Tibial nerve (tissue), 4 donors: Measurements from ENCODE around the gene HMX2. TPM values are rescaled to one million over a fixed set of nuclear protein-coding genes. Genes with fewer than 3 reads are reported as not detected.

Experiments
- DNase-seq, 2 donors: peaks; one replicate each; pipeline ENCODE4 v3.0.0-alpha.2; 2019; ENCODE audit warnings: low spot score in 2 of 2
- H3K27ac ChIP-seq, 4 donors: fragments of 200-600 bp; sonication (generic) in 3 of 4; one replicate each; pipeline ENCODE4 v1.5.1; 2017 to 2019; ENCODE audit warnings: mild to moderate bottlenecking in 1 of 4
- H3K27me3 ChIP-seq, 2 donors: fragments of 200-600 bp; sonication (generic) in 1 of 2; one replicate each; pipeline versions ENCODE4 v1.5.1 to v1.6.0; 2017 to 2019
- H3K36me3 ChIP-seq, 3 donors: fragments of 200-600 bp; sonication (generic); one replicate each; pipeline ENCODE4 v1.5.1; 2018 to 2019
- H3K4me1 ChIP-seq, 4 donors: fragments of 200-600 bp; sonication (generic) in 3 of 4; one replicate each; pipeline ENCODE4 v1.5.1; 2017 to 2019
- H3K4me3 ChIP-seq, 4 donors: fragments of 200-600 bp; sonication (generic) in 3 of 4; one replicate each; pipeline ENCODE4 v1.5.1; 2017 to 2019; ENCODE audit warnings: mild to moderate bottlenecking in 1 of 4, moderate library complexity in 1 of 4
- H3K9me3 ChIP-seq, 4 donors: fragments of 200-600 bp; sonication (generic) in 3 of 4; one replicate each; pipeline ENCODE4 v1.5.1; 2017 to 2019
- CTCF ChIP-seq, 5 experiments: fragments of 200-600 bp in 3 of 5; fragments of 450-650 bp in 2 of 5; sonication (generic) in 3 of 5; IDR thresholded peaks; one replicate each; pipeline ENCODE4 v1.5.1; 2016 to 2019; ENCODE audit warnings: antibody characterized with exemption in 5 of 5, mild to moderate bottlenecking in 3 of 5, moderate library complexity in 2 of 5
- EP300 ChIP-seq, 2 donors: sonication (generic); formaldehyde crosslinking; IDR thresholded peaks; one replicate each; pipeline ENCODE4 v1.6.1; 2017; ENCODE audit warnings: antibody characterized with exemption in 2 of 2, mild to moderate bottlenecking in 1 of 2
- POLR2A ChIP-seq, 2 donors: fragments of 450-650 bp; IDR thresholded peaks; one replicate each; pipeline ENCODE4 v1.6.1; 2017; ENCODE audit warnings: antibody characterized with exemption in 2 of 2, mild to moderate bottlenecking in 2 of 2, moderate library complexity in 2 of 2
- WGBS, 2 donors: methylation state at CpG; one replicate each; pipeline ENCODE4 v1.1.5; 2018; 5-methylcytosine and 5-hydroxymethylcytosine counted together
- total RNA-seq, 4 donors: library from RNA; depleted of rRNA; stranded (reverse); fragments of >200 nt; gene quantifications; one replicate each; pipeline ENCODE4 v1.1.0, GENCODE V29; 2016

Gene HMX2
- total RNA-seq, 4 donors from 2014 or later, result not detected

GRCh38 chr10:123148414-123149161 lies 652 bp downstream of the HMX2 start:
- WGBS, 2 donors, result 1 to 3% methylated on average over 20 to 41 of the region's 55 CpGs
- H3K9me3 ChIP-seq, result no peaks in the 10 kb centered on the region
- peaks cover 0 to 79% (median 36%) of the 10 kb centered on the region in 4 donors for H3K4me1 ChIP-seq
- no peaks in the 10 kb centered on the region for H3K36me3 ChIP-seq
- no peak overlapping the region for H3K27ac ChIP-seq
- peaks cover 0 to 100% of the 10 kb centered on the region in 2 donors for H3K27me3 ChIP-seq
- no peak for TF ChIP-seq CTCF (IDR thresholded peaks at IDR 0.05)
- no peak for TF ChIP-seq POLR2A (IDR thresholded peaks at IDR 0.05)
- no peak for TF ChIP-seq EP300 (IDR thresholded peaks at IDR 0.05)
- DNase-seq, result no peak
- no peak overlapping the region for H3K4me3 ChIP-seq

- Histone ChIP-seq H3K9me3 (no peaks in the 10 kb centered on the region), H3K27me3 (peaks cover 0 to 94% of the 10 kb centered on the region in 2 donors), H3K4me3 (peak overlapping the region in 2 of 4 donors; percentile 10 to 44), H3K4me1 (peaks cover 0 to 77% (median 36%) of the 10 kb centered on the region in 4 donors), H3K27ac (no peak overlapping the region), H3K36me3 (no peaks in the 10 kb centered on the region)
- TF ChIP-seq CTCF (IDR thresholded peaks at IDR 0.05), result no peak
- no peak for DNase-seq
- 2 to 3% methylated on average over 10 to 12 of the region's 12 CpGs for WGBS, 2 donors
Measured at GRCh38 chr10:123149162-123149567, 1.2 kb downstream of the HMX2 start.

GRCh38 chr10:123149568-123150270 lies 1.8 kb downstream of the HMX2 start:
- Histone ChIP-seq H3K27me3 (peaks cover 0 to 89% of the 10 kb centered on the region in 2 donors), H3K4me1 (peaks cover 0 to 71% (median 36%) of the 10 kb centered on the region in 4 donors), H3K9me3 (no peaks in the 10 kb centered on the region), H3K36me3 (no peaks in the 10 kb centered on the region), H3K27ac (no peak overlapping the region), H3K4me3 (peak overlapping the region in 3 of 4 donors; percentile 10 to 44 (median 31))
- DNase-seq, result no peak
- WGBS, 2 donors, result 1% methylated on average over 59 of the region's 76 CpGs
- TF ChIP-seq EP300 (IDR thresholded peaks at IDR 0.05) (no peak), POLR2A (IDR thresholded peaks at IDR 0.05) (no peak), CTCF (IDR thresholded peaks at IDR 0.05) (no peak)

- peaks cover 0 to 82% of the 10 kb centered on the region in 2 donors for H3K27me3 ChIP-seq
- no peaks in the 10 kb centered on the region for H3K9me3 ChIP-seq
- peaks cover 0 to 70% (median 41%) of the 10 kb centered on the region in 4 donors for H3K4me1 ChIP-seq
- no peaks in the 10 kb centered on the region for H3K36me3 ChIP-seq
- H3K4me3 ChIP-seq, result peak overlapping the region in 2 of 4 donors; percentile 3 to 44
- 4 to 6% methylated on average over 18 to 34 of the region's 34 CpGs for WGBS, 2 donors
- peak in 1 of 2 donors; percentile 54 for TF ChIP-seq EP300 (IDR thresholded peaks at IDR 0.05)
- no peak for TF ChIP-seq CTCF (IDR thresholded peaks at IDR 0.05)
- no peak overlapping the region for H3K27ac ChIP-seq
- no peak for DNase-seq
Measured at GRCh38 chr10:123150271-123150985, 2.5 kb downstream of the HMX2 start.
